ENCODE data around the gene MAU2. TPM values are rescaled to one million over a fixed set of nuclear protein-coding genes. Genes with fewer than 3 reads are reported as not detected.

MAU2 gene
- total and polyA plus RNA-seq, 3 donors from 2014 or later, result 77.2 to 151 (median 143) TPM

DNA sequence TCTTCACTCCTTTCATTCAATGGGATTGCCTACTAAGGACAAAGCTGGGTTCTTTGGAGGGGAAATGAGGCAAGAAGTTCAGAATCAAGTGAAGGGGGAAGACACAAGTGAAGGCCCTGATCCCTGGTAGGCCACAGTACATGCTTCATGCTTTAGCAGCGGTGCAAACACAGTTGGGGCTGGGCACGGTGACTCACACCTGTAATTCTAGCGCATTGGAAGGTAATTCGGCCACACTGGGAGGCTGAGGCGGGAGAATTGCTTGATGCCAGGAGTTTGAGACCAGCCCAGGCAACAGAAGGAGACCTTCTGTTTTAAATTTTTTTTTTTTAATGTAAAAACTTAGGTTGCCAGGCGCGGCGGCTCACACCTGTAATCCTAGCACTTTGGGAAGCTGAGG lies 61.5 kb downstream of the MAU2 start:
- 92 to 94% methylated on average over 8 of the region's 8 CpGs for WGBS, 2 donors
- DNase-seq, result no peak
- H3K9me3 ChIP-seq, result no peaks in the 10 kb centered on the region
- no peaks in the 10 kb centered on the region for H3K27me3 ChIP-seq
- peaks cover 32% of the 10 kb centered on the region for H3K4me1 ChIP-seq
- peak overlapping the region in 1 of 2 donors; percentile 62 for H3K27ac ChIP-seq
- H3K4me3 ChIP-seq, result no peak overlapping the region
- intact Hi-C loops (cut with DNase I; ENCODE audit: low total_unique reads), result no loop called here
- no peaks in the 10 kb centered on the region for H3K36me3 ChIP-seq (ENCODE audit: low read depth, missing control alignments)
- TF ChIP-seq POLR2A (IDR thresholded peaks at IDR 0.05) (no peak), CTCF (IDR thresholded peaks at IDR 0.05) (no peak)

- peak overlapping the region; percentile 62 to 88 for H3K4me3 ChIP-seq
- no peak for DNase-seq
- TF ChIP-seq CTCF (IDR thresholded peaks at IDR 0.05), result no peak
- 45 to 62% methylated on average over 13 of the region's 13 CpGs for WGBS, 2 donors
- H3K4me1 ChIP-seq, result peaks cover 45% of the 10 kb centered on the region
- intact Hi-C loops (cut with DNase I; ENCODE audit: low total_unique reads), result no loop called here
- H3K27ac ChIP-seq, result peak overlapping the region in 1 of 2 donors; percentile 81
- H3K36me3 ChIP-seq (ENCODE audit: low read depth, missing control alignments), result no peaks in the 10 kb centered on the region
- H3K9me3 ChIP-seq, result no peaks in the 10 kb centered on the region
- H3K27me3 ChIP-seq, result no peaks in the 10 kb centered on the region
These were observed 63.9 kb downstream of the MAU2 start for GRCh38 chr19:19384486-19384885.

- H3K4me3 ChIP-seq, result peak overlapping the region; percentile 81 to 88
- H3K9me3 ChIP-seq, result no peaks in the 10 kb centered on the region
- no peaks in the 10 kb centered on the region for H3K27me3 ChIP-seq
- TF ChIP-seq CTCF (IDR thresholded peaks at IDR 0.05) (peak in 1 of 3 experiments; percentile 24), POLR2A (IDR thresholded peaks at IDR 0.05) (peak; percentile 4)
- peak; percentile 100 for DNase-seq
- H3K27ac ChIP-seq, result peak overlapping the region; percentile 16 to 87
- H3K36me3 ChIP-seq (ENCODE audit: low read depth, missing control alignments), result no peaks in the 10 kb centered on the region
- intact Hi-C loops (cut with DNase I; ENCODE audit: low total_unique reads), result no loop called here
- H3K4me1 ChIP-seq, result peaks cover 47% of the 10 kb centered on the region
- 0 to 1% methylated on average over 2 to 33 of the region's 75 CpGs for WGBS, 2 donors
These were observed 64.7 kb downstream of the MAU2 start for GRCh38 chr19:19385131-19385895.

DNA sequence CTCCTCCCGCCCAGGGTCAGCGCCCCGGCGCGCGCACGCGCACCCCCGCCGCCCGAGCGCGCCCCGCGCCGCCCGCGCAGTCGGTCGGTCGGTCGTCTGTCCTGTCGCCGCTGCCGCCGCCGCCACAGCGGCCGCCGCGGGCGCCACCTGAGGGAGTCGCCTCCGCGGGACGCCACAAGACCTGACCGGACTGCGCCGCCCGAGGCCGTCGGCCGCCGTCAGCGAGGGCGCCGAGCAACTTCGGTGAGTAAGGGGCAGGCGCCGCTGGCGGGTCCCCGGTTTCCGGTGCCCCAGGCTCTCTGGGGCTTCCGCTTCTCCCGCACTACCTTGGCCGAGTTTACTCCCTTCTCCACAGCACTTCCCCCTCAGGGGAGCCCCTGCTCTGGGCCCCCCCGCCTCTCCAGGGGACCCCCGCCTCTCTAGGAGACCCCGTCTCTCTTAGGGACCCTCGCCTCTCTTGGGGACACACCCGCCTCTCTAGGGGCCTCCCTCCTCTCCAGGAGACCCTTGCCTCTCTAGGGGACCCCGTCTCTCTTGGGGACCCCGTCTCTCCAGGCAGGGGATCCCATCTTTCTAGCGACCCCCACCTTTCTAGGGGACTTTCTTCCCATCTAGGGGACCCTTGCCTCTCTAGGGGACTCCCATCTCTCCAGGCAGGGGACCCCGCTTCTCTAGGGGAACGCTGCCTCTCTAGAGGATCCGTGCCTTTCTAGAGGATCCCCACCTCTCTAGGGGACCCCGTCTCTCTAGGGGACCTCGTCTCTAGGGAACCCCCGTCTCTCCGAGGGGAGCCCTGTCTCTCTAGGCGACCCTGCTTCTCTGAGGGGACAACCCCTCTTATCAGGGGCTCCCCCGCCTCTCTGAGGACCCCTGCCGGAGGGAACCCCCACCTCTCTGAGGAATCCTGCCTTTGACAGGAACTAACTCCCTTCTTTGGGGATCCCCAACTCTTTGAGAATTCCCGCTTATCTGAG lies 65.6 kb downstream of the MAU2 start:
- Histone ChIP-seq H3K27me3 (no peaks in the 10 kb centered on the region), H3K36me3 (ENCODE audit: low read depth, missing control alignments) (no peaks in the 10 kb centered on the region), H3K27ac (peak overlapping the region; percentile 87), H3K9me3 (no peaks in the 10 kb centered on the region), H3K4me3 (peak overlapping the region; percentile 81 to 88), H3K4me1 (peaks cover 44% of the 10 kb centered on the region)
- no peak for DNase-seq
- TF ChIP-seq CTCF (IDR thresholded peaks at IDR 0.05), result no peak
- no peak for TF ChIP-seq POLR2A (IDR thresholded peaks at IDR 0.05)
- 3 to 5% methylated on average over 12 to 48 of the region's 75 CpGs for WGBS, 2 donors
- intact Hi-C loops (cut with DNase I; ENCODE audit: low total_unique reads), result no loop called here

Measured in testis (tissue), 3 donors.